ENCODE measurements around the gene APEX2.
A peak's percentile ranks its signal among the peaks of the same experiment; 100 is the strongest.

APEX2 gene, protein sequence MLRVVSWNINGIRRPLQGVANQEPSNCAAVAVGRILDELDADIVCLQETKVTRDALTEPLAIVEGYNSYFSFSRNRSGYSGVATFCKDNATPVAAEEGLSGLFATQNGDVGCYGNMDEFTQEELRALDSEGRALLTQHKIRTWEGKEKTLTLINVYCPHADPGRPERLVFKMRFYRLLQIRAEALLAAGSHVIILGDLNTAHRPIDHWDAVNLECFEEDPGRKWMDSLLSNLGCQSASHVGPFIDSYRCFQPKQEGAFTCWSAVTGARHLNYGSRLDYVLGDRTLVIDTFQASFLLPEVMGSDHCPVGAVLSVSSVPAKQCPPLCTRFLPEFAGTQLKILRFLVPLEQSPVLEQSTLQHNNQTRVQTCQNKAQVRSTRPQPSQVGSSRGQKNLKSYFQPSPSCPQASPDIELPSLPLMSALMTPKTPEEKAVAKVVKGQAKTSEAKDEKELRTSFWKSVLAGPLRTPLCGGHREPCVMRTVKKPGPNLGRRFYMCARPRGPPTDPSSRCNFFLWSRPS

DNA sequence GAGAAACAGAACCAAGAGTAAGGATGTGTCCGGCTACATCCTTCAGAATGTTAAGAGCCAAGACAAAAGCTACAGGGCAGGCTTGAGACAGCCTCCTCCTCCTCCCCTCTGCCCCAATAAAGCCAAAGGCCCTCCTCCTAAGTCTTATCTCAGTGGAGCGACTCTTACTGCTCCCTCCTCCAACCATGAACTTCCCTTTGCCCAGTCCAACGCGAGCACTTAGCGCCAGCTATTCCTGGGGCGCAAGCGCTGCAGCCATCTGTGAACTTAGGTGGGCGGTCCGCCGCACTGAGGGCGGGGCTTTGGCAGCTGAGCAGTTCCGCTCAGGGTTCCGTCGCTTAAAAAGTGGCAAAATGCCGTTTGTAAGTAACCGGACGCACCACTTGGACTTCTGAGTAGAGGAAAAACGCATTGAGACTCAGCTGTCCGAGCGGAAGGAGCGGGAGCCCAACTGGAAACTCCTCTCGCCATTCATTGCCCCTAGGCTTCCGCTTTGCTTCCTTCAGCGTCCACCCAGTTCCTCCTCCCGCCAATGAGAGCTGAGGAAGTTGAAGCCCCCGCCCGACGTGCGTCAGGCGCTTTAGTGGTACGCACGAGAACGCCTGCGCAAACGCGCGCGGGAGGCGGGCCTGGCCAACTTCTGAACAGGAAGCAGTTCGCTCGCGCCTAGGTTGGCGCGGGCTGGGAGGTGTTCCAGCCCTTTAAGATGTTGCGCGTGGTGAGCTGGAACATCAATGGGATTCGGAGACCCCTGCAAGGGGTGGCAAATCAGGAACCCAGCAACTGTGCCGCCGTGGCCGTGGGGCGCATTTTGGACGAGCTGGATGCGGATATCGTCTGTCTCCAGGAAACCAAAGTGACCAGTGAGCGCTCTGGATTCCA lies at the start of gene APEX2:
Gene APEX2, plus strand, starts transcription at position 647 of the 882 bp plus-strand sequence. Its CDS starts 60 bp downstream, at position 707.
- peak; percentile 97 for ATAC-seq
- no peak for TF ChIP-seq TCF4 (CRISPR knock-in tag; IDR thresholded peaks at IDR 0.05; ENCODE audit: borderline replicate concordance)
- TF ChIP-seq RARB (CRISPR knock-in tag; IDR thresholded peaks at IDR 0.05) = no peak
- no peak for TF ChIP-seq BACH2 (CRISPR knock-in tag; IDR thresholded peaks at IDR 0.05; ENCODE audit: borderline replicate concordance)
- TF ChIP-seq, protein P1, sequence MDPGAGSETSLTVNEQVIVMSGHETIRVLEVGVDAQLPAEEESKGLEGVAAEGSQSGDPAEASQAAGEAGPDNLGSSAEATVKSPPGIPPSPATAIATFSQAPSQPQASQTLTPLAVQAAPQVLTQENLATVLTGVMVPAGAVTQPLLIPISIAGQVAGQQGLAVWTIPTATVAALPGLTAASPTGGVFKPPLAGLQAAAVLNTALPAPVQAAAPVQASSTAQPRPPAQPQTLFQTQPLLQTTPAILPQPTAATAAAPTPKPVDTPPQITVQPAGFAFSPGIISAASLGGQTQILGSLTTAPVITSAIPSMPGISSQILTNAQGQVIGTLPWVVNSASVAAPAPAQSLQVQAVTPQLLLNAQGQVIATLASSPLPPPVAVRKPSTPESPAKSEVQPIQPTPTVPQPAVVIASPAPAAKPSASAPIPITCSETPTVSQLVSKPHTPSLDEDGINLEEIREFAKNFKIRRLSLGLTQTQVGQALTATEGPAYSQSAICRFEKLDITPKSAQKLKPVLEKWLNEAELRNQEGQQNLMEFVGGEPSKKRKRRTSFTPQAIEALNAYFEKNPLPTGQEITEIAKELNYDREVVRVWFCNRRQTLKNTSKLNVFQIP (CRISPR knock-in tag; IDR thresholded peaks at IDR 0.05; ENCODE audit: borderline replicate concordance, low read depth) = no peak
- TF ChIP-seq, protein P2, sequence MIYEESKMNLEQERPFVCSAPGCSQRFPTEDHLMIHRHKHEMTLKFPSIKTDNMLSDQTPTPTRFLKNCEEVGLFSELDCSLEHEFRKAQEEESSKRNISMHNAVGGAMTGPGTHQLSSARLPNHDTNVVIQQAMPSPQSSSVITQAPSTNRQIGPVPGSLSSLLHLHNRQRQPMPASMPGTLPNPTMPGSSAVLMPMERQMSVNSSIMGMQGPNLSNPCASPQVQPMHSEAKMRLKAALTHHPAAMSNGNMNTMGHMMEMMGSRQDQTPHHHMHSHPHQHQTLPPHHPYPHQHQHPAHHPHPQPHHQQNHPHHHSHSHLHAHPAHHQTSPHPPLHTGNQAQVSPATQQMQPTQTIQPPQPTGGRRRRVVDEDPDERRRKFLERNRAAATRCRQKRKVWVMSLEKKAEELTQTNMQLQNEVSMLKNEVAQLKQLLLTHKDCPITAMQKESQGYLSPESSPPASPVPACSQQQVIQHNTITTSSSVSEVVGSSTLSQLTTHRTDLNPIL (CRISPR knock-in tag; IDR thresholded peaks at IDR 0.05; ENCODE audit: low read depth) = no peak
- no peak for TF ChIP-seq ZNF565 (CRISPR knock-in tag; conservative IDR thresholded peaks at IDR 0.05; ENCODE audit: low read depth)
- no peak for TF ChIP-seq ARNTL (CRISPR knock-in tag; IDR thresholded peaks at IDR 0.05; ENCODE audit: borderline replicate concordance, low read depth)
- TF ChIP-seq, protein P3, sequence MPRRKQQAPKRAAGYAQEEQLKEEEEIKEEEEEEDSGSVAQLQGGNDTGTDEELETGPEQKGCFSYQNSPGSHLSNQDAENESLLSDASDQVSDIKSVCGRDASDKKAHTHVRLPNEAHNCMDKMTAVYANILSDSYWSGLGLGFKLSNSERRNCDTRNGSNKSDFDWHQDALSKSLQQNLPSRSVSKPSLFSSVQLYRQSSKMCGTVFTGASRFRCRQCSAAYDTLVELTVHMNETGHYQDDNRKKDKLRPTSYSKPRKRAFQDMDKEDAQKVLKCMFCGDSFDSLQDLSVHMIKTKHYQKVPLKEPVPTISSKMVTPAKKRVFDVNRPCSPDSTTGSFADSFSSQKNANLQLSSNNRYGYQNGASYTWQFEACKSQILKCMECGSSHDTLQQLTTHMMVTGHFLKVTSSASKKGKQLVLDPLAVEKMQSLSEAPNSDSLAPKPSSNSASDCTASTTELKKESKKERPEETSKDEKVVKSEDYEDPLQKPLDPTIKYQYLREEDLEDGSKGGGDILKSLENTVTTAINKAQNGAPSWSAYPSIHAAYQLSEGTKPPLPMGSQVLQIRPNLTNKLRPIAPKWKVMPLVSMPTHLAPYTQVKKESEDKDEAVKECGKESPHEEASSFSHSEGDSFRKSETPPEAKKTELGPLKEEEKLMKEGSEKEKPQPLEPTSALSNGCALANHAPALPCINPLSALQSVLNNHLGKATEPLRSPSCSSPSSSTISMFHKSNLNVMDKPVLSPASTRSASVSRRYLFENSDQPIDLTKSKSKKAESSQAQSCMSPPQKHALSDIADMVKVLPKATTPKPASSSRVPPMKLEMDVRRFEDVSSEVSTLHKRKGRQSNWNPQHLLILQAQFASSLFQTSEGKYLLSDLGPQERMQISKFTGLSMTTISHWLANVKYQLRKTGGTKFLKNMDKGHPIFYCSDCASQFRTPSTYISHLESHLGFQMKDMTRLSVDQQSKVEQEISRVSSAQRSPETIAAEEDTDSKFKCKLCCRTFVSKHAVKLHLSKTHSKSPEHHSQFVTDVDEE (CRISPR knock-in tag; IDR thresholded peaks at IDR 0.05) = no peak
- no peak for TF ChIP-seq ZFP30 (CRISPR knock-in tag; IDR thresholded peaks at IDR 0.05)
- no peak for TF ChIP-seq ZFP3 (CRISPR knock-in tag; IDR thresholded peaks at IDR 0.05)
- TF ChIP-seq, protein P4, sequence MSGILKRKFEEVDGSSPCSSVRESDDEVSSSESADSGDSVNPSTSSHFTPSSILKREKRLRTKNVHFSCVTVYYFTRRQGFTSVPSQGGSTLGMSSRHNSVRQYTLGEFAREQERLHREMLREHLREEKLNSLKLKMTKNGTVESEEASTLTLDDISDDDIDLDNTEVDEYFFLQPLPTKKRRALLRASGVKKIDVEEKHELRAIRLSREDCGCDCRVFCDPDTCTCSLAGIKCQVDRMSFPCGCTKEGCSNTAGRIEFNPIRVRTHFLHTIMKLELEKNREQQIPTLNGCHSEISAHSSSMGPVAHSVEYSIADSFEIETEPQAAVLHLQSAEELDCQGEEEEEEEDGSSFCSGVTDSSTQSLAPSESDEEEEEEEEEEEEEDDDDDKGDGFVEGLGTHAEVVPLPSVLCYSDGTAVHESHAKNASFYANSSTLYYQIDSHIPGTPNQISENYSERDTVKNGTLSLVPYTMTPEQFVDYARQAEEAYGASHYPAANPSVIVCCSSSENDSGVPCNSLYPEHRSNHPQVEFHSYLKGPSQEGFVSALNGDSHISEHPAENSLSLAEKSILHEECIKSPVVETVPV (CRISPR knock-in tag; IDR thresholded peaks at IDR 0.05) = no peak
- TF ChIP-seq ZNF70 (CRISPR knock-in tag; IDR thresholded peaks at IDR 0.05) = no peak
- no peak for TF ChIP-seq ESRRG (CRISPR knock-in tag; IDR thresholded peaks at IDR 0.05)
- no peak for TF ChIP-seq SNAI2 (CRISPR knock-in tag; IDR thresholded peaks at IDR 0.05)
- no peak for TF ChIP-seq GLIS3 (CRISPR knock-in tag; IDR thresholded peaks at IDR 0.05)
- TF ChIP-seq CSDC2 (CRISPR knock-in tag; IDR thresholded peaks at IDR 0.05) = no peak
- TF ChIP-seq ZC3H10 (CRISPR knock-in tag; IDR thresholded peaks at IDR 0.05) = no peak
- no peak for TF ChIP-seq PPARA (CRISPR knock-in tag; IDR thresholded peaks at IDR 0.05; ENCODE audit: borderline replicate concordance)
- TF ChIP-seq, protein P5, sequence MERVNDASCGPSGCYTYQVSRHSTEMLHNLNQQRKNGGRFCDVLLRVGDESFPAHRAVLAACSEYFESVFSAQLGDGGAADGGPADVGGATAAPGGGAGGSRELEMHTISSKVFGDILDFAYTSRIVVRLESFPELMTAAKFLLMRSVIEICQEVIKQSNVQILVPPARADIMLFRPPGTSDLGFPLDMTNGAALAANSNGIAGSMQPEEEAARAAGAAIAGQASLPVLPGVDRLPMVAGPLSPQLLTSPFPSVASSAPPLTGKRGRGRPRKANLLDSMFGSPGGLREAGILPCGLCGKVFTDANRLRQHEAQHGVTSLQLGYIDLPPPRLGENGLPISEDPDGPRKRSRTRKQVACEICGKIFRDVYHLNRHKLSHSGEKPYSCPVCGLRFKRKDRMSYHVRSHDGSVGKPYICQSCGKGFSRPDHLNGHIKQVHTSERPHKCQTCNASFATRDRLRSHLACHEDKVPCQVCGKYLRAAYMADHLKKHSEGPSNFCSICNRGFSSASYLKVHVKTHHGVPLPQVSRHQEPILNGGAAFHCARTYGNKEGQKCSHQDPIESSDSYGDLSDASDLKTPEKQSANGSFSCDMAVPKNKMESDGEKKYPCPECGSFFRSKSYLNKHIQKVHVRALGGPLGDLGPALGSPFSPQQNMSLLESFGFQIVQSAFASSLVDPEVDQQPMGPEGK (CRISPR knock-in tag; IDR thresholded peaks at IDR 0.05; ENCODE audit: borderline replicate concordance) = no peak
- TF ChIP-seq ISL1 (CRISPR knock-in tag; IDR thresholded peaks at IDR 0.05) = no peak

Measured in SK-N-SH treated with all-trans-retinoic acid at 6 μM for 48 hours (cell line).